K562 treated with DMSO at 1 percent for 48 hours (cell line): Measurements from ENCODE around the gene BAD. TPM values are rescaled to one million over a fixed set of nuclear protein-coding genes. Genes with fewer than 3 reads are reported as not detected.

ENCODE experiments used
- total RNA-seq: library from RNA; unstranded; fragments of 300-600 nt; gene quantifications from 2 replicates; pipeline ENCODE4 v1.2.3, GENCODE V29; 2022; ENCODE audit warnings: low replicate concordance; ENCODE audit errors: extremely low read depth

BAD gene
- total RNA-seq = not detected in 2 replicates

DNA sequence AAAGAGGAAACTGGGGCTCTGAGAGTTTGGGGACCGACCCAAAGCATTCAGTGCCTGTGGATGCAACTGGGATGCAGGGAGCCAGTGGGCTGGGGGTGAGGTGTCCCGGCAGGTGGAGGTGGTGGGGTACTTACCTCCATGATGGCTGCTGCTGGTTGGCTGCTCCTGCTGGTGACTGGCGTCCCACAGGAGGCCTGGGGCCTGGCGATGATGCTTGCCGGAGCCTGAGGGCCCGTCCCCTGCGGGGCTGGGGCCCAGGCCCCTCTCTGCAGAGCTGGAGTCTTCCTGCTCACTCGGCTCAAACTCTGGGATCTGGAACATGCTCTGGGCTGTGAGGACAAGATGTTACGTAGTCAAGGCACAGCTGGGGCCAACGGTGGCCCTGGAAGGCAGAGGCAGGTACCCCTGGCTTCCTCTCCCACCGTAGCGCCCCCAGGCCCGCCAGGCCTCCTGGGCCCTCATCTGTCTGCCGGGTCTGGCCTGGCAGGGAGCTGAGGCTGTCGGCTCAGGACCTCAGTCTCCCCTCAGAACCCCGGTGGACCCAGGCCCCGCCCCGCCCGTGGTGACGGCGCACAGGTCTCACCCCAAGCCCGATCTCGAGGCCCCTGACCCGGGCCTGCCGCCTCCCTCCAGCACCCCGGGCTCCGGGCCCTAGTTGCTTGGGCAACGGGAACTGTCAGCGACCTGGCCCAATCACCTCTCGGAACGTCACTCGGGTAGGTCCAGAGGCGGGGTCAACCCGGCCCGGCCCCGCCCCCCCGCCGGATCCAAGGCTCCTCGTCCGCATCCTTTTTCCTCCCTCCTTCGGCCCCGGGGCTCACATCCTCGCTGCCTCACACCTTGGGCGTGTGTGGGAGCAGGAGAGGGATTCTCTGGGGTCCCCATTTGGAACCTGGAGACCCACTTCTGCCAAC is at the start of gene BAD:
TSS of gene BAD (minus strand) at position 618 of the 914 bp plus-strand sequence. CDS start at position 321, 297 bp downstream.

DNA sequence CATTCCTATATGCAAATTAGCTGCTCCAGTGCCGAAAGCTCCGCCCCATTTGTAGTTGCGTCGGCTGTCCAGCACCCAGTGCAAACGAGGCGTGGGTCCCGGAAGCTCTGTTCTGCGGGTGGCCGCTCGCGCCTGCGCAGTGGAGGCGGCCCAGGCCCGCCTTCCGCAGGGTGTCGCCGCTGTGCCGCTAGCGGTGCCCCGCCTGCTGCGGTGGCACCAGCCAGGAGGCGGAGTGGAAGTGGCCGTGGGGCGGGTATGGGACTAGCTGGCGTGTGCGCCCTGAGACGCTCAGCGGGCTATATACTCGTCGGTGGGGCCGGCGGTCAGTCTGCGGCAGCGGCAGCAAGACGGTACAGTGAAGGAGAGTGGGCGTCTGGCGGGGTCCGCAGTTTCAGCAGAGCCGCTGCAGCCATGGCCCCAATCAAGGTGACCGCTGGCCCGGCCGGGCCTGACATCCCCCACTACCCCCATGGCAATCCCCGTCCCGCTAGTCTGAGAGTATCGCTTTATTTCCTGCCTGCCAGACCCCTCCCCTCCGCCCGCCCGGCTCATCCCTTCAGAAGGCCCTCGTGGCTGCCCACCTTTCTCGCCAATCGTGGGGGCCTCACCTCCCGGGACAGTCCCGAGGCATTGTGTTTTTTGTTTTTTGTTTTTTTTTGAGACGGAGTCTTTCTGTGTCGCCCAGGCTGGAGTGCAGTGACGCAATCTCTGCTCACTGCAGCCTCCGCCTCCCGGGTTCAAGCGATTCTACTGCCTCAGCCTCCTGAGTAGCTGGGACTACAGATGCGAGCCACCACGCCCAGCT is 33.7 kb upstream of the BAD start, which contains the start of gene PRDX5:
TSS of gene PRDX5 (plus strand) at position 161 of the 805 bp plus-strand sequence. CDS start at position 256, 95 bp downstream.

DNA sequence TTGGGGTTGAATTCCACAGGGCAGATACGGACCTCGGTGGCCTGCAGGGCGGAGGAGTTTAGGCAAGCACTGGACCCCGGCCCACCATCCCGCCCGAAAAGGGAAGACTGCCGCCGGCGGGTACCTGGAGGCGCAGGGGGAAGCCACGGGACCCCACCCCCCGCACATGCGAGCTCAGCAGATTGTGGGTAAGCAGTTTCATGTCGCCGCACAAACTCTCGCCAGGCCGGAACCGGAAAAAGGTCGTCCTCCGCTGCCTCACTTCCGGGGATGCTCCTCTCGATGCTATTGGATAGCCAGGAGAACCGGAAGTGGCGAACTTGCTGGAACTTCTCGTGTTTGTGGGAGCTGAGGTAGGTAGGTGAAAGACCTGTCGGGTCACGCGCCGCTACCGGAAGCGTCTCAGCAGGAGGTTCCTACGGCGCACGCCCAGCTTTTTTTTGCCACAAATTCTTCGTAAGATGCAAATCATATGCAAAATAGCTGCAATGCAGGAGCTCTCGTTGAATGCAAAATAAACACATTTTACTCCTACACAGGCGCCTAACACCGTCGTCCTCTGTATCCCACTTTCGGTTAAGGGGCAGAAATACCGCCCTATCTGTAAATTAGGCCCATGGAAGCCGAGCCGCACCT is 33.0 kb upstream of the BAD start, which contains the start of gene TRMT112:
TSS of gene TRMT112 (minus strand) at position 235 of the 636 bp plus-strand sequence. CDS start at position 202, 33 bp downstream.

DNA sequence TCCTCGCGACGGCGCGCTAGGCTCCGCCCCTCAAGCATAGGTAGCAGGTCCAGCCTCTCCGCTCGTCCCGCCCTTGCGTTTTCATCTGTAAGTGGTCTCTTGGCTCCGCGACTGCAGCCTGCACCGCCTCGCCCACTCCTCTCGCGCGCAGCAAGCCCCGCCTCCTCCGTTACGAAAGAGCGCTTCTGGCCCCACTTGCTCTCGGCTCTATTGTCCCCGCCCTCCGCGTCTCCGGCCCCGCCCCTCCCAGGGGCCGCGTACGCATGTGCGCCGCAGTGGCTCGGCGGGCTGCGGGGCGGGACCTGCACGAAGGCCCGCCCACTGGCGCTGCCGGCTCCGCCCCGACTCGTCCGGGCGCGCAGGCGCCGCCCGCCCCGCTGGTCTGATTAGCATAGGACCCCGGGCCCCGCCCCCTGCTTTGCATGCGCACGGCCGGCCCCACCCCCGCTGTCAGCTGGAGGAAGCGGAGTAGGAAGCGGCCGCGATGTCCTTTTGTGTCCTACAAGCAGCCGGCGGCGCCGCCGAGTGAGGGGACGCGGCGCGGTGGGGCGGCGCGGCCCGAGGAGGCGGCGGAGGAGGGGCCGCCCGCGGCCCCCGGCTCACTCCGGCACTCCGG is 20.7 kb upstream of the BAD start, which contains the start of gene ESRRA:
TSS of gene ESRRA (plus strand) at position 450 of the 616 bp plus-strand sequence. CDS start 1,656 bp downstream, outside the sequence.

DNA sequence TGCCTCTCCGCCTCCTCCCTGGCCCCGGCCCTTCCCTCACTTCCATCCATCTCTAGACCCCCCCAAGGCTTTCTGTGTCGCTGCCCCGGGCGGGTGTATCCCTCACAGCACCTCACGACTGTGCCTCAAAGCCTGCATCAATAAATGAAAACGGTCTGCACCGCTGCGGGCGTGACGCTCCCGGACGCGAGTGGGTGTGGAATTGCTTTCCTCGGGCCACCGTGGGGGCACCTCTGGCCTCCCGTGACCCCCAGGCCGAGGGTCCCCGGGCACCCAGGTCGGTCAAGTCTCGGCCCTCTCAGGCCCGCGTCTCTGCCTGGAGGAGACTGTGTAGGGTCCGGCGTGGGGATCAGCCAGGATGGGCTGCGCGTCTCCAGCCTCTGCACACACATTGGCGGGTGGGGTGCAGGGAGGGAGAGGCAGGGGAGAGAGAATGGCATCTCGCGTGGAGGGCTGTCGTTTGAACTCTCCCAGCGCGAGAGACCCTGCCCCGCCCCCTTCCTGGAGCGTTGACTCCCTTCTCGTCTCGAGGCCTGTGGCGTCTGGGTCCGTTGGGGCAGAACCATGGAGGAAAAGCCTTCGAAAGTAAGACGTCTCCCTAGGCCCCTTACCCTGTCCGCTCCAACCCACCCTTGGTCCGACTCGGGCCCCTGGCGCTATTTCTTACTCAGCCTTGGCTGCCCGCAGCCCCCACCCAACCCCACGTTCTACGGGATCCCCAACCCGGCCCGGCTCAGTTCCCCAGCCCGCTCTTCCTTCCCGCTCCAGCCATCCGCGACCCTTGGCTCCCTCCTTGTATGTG is 15.6 kb upstream of the BAD start, which contains the start of gene CATSPERZ:
TSS of gene CATSPERZ (plus strand) at position 512 of the 802 bp plus-strand sequence. CDS start at position 565, 53 bp downstream.

DNA sequence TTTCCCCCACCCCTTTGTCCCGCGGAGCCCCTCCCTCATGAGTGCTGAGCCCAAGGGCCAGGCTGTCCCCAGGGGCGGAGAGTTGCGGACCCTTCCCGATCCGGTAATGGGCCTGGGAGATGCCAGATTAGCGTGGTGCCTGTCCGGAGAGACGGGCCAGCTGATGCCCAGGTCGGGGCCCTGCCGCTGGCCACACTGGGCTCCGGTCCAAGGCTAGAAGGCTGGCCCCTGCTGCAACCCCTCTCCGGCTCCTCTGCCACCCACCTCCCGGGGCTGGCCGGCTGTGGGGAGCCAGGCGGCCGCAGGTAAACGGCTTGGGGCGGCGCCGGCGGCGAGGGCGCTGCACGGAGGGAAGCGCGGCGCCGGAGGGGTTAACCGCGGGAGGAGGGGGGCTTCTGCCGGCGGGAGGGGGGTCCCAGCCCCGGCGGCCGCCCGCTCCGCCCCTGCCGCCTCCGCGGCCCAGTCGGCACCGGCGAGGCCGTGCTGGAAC is 6.8 kb upstream of the BAD start, which contains the start of gene KCNK4:
TSS of gene KCNK4 (plus strand) at position 41 of the 490 bp plus-strand sequence. CDS start 1,717 bp downstream, outside the sequence.

DNA sequence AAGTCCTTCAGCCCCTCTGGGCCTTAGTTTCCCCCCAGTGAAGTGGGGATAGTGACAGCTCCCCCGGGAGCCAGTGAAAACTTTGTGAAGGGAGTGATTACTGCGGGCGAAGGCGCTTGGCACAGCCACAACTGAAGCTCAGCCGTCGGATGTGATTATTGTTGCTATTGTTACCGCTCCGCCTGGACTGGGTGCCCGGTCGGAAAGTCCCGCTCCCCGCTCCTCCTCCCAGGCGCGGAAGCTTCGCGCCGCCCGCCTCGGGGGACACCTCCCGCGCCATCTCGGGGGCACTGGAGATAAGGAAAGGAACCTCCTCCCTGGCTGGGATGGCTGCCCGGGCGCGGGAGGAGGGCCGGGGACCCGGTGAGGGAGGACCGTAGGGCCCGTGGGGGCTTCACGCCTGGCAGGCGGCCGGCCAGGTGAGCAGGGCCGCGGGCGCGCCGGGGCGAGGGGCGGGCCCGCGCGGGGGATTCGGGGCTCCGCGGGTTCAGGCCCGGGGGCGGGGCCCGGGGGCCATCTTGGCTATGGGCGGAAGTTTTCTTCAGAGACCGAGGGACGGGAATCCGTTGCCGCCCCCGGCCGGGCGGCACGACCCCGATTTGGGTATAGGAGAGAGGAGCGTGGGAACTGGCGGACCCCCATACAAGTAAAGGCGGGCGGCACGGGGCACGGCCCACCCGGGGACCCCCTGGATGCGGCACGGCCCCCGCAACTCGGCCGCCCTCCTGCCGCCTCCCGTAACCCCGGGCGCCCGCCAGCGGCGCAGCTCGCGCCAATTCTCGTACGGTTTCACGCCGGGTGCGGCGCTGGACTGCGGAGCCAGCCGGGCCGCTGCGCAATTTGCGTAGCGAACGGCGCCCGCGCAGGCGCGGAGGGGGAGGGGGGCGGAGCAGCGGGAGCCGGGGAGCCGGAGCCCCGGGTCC is 758 bp upstream of the BAD start, which contains the start of gene GPR137:
TSS of gene GPR137 (plus strand) at position 887 of the 923 bp plus-strand sequence. CDS start 677 bp downstream, outside the sequence.

DNA sequence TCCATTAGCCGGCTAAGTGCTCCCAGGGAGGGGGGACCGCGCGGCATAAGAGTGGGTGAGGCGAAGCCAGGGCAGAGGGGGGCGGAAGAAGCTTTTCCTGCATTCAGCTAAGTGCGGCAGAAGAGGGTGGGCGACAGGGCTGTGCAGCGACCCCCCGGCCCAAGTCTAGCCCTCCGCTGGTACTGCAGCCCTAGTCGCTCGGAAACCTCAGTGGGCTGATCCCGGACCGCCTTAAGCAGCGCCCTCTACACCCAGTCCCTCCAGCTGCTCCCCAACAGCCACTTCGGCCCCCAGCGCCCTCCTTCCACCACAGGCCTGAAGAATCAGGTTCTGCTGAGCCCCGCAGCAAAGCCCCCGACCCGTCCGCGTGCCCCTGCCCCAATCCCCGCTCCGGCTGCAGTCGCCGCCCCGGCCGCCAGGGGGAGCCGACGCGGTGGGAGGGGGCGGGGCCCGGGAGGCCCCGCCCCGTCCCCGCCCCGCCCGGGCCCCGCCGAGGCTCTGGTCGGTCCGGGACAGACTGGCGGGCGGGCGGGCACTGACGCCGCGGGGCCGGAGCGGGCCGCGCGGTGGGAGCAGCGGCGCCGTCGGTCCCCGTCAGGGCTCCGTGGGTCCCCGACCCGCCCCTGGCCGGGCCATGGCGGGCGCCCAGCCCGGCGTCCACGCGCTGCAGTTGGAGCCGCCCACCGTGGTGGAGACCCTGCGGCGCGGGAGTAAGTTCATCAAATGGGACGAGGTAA is 33.3 kb downstream of the BAD start, which contains the start of gene PLCB3:
TSS of gene PLCB3 (plus strand) at position 515 of the 737 bp plus-strand sequence. CDS start at position 635, 120 bp downstream.

DNA sequence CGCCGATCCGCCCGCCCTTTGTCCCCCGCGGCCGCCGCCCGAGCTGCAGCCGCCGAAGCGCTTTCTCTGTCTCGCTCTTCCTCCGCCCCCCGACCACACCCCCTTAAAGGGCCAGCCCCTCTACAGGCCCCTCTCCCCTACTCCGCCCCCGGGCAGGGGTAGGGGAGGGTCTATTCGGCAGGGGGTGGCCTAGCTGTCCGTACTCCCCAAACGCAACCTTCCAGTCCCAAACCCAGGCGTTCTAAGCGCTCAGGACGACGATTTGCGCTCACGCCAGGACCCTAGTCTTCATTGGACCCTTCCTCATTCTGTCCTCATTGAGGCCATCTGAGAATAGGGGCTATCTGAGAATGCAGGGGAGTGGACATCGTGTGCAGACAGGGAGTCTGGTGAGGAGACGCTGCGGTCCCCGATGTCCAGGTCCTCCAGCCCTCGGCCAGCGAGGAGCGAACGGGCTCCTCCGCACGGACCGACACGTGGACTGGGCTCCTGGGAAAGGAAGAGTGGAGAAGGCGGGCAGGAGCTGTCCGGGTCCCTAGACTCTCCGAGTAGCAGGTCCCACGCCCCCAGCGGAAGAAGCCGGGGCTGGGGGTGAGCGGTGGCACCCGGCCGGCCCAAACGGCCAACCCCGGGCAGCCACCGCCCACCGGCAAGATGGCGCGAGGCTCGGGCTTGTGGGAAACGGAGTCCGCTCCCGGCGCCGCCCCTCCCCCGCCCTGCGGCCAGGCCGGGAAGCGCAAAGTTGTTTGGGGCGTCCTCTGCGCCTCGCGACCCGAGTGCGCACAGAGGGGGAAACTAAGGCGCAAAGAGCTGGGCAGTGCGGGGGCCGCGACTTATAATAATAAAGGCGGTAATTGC is 37.4 kb downstream of the BAD start, which contains the start of gene PPP1R14B:
TSS of gene PPP1R14B (minus strand) at position 73 of the 858 bp plus-strand sequence. CDS start 270 bp downstream, outside the sequence.

DNA sequence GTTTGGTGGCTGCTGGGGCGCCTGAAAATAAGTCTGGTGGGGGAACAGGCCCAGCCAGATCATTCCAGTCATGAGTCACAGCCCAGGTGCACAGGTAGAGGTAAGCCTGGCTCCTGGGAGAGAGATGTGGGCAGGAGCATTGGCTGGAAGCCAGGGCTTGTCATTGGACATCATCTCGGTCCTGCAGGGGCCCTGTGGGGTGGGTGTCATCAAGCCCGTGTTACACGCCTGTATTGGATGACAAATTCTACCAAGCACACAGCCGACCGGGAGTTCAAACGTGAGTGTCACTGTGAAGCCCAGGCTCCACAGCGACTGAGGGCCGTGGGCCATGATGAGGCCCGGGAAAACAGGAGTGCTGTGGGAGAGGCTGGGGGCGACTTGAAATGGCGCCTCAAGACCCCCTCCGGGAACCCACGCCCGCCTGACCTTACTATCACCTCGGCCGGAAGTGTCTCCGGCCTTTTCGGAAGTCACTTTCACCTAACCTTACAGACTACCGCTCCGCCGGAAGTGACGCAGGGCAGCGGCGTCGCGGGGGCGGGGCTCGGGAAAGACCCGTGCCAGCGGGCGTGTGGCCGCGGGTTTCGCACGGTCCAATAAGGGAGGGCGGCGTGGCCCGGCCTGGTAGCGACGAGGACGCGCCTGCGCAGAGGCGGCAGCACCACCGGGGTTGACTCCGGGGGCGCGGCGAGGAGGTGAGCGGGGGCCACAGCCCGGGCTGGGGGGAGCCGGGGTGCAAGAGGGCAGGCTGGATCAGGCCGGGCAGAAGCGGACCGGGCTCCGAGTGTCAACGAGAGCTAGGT is 43.8 kb downstream of the BAD start, which contains the start of gene FKBP2:
TSS of gene FKBP2 (plus strand) at position 661 of the 806 bp plus-strand sequence. CDS start 1,293 bp downstream, outside the sequence.

DNA sequence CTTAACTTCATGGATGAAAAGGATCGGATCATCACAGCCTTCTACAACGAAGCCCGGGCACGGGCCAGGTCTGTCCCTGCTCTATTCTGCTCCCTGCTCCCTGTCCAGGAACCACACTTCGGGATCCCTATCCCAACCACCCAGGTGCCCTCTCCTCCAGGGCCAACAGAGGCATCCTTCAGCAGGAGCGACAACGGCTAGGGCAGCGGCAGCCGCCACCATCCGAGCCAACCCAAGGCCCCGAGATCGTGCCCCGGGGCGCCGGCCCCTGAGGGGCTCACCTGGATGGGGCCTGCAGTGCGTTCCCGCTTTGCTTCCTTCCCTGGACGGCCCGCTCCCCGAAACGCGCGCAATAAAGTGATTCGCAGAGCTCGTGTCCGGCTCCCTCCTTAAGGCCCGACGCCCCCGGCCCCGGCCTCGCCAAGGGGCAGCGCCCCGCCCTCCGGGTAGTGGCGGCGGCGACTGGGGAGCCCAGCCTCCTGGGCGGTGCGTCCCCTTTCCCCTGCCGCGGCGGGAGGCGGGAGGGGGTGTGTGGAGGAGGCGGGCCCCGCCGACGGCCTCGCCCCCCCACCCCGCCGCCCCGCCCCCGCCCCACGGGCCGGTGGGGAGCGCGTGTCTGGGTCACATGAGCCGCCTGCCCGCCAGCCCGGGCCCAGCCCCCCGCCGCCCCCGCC is 50.4 kb downstream of the BAD start, which contains the start of gene VEGFB:
TSS of gene VEGFB (plus strand) at position 672 of the 674 bp plus-strand sequence. CDS start 250 bp downstream, outside the sequence.

DNA sequence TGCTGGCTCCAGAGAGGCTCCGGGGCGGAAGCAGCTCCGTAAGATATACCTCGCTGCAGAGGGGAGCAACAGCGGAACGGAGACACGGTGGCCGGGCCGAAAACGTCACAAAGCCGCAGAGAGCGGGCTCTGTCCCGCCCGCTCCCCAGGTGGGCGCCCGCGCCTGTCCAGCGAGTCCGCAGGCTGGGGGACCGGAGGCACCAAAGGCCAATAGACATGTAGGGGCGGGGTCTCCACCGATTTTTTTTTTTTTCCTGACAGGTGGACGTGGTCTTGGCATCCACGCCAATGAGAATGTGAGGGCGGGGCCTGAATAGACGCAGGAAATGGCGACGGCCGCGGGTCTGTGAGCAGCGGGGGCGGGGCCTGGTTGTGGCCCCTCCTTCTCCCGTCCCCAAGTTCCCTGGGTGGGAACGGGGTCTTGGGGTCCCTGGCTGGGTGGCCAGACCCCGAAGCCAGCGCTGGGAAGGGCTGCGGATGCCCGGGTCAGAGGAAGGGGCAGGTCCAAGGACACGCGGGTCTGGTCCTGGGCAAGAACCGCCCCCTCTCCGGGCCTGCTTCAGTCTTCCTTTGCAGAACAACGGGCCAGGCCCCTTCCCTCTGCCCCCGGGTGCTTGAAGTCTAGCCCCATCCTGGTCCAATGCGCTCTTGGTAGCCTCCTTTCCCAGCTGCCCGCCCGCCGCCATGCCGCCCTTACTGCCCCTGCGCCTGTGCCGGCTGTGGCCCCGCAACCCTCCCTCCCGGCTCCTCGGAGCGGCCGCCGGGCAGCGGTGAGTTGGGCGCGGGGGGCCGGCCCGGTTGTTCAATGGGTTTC is 54.1 kb downstream of the BAD start, which contains the start of gene DNAJC4:
TSS of gene DNAJC4 (plus strand) at position 378 of the 814 bp plus-strand sequence. CDS start at position 685, 307 bp downstream.

DNA sequence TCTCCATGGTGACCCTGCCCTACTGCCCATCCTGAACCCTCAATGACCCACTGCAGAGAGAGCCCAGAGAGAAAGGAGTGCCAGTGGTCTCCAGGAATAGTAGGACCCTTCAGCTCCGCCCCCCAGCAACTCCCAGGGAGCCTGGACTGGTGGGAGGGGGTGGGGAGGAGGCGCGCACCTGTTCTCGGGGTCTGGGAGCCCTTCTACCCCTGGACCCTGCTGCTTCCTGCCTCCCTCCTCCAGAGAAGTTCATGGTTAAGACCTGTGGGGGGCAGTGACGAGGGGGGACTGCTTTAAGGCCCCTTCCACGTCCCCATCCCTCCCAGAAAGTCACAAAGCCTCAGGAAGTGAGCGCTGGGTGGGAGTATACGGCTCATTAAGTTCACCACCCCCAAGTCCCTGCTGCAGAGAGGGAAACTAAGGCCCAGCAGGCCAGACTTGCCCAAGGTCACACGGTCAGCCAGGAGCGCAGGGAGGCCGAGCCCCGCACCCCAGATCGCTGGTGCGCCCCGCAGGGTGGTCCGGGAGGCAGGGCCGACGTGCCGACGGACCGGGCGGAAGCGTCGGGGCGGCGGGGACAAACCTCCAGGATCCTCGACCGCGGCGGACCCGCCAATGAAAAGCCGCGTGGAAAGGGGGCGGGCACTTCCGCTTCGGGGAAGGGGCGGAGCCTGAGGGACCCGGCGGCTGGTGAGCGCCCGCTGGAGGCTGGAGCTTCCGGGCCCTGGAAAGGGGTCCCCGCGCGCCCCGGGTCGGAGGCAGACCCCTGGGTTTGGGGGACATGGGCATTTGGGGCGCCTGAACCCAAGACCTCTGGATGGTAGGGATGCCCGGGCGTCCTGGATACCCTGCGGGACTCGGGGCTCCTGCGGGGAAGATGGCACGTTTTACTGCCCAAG is 58.6 kb downstream of the BAD start, which contains the start of the genes NUDT22 and TRPT1:
TSS of gene NUDT22 (plus strand) at position 667 of the 899 bp plus-strand sequence. CDS start 379 bp downstream, outside the sequence.
TSS of gene TRPT1 (minus strand) at position 579 of the 899 bp plus-strand sequence. CDS start at position 253, 326 bp downstream.

